Measurements from ENCODE around the gene SMIM33.

Gene SMIM33

GRCh38 chr5:139445325-139446170 lies 25.3 kb upstream of the SMIM33 start (continued):
- TF ChIP-seq ZFP30 (CRISPR knock-in tag; IDR thresholded peaks at IDR 0.05) (no peak), RARB (CRISPR knock-in tag; IDR thresholded peaks at IDR 0.05) (no peak), CSDC2 (CRISPR knock-in tag; IDR thresholded peaks at IDR 0.05) (no peak), ESRRG (CRISPR knock-in tag; IDR thresholded peaks at IDR 0.05) (no peak), ARNTL (CRISPR knock-in tag; IDR thresholded peaks at IDR 0.05; ENCODE audit: borderline replicate concordance, low read depth) (no peak)

- ATAC-seq = no peak
- no peak for TF ChIP-seq CSRNP3 (CRISPR knock-in tag; IDR thresholded peaks at IDR 0.05)
- TF ChIP-seq ZFP3 (CRISPR knock-in tag; IDR thresholded peaks at IDR 0.05) = no peak
- no peak for TF ChIP-seq PPARA (CRISPR knock-in tag; IDR thresholded peaks at IDR 0.05; ENCODE audit: borderline replicate concordance)
- TF ChIP-seq CSDC2 (CRISPR knock-in tag; IDR thresholded peaks at IDR 0.05) = no peak
Observed at GRCh38 chr5:139446956-139447779, 23.6 kb upstream of the SMIM33 start.

- TF ChIP-seq ZNF565 (CRISPR knock-in tag; conservative IDR thresholded peaks at IDR 0.05; ENCODE audit: low read depth) (no peak), TOX (CRISPR knock-in tag; IDR thresholded peaks at IDR 0.05; ENCODE audit: borderline replicate concordance) (no peak), CREB5 (CRISPR knock-in tag; IDR thresholded peaks at IDR 0.05; ENCODE audit: low read depth) (no peak), CSDC2 (CRISPR knock-in tag; IDR thresholded peaks at IDR 0.05) (no peak), OSR1 (CRISPR knock-in tag; IDR thresholded peaks at IDR 0.05) (no peak)
- ATAC-seq = no peak
Observed at GRCh38 chr5:139451176-139451575, 19.6 kb upstream of the SMIM33 start.

GRCh38 chr5:139451878-139452660 lies 18.7 kb upstream of the SMIM33 start:
- TF ChIP-seq PATZ1 (CRISPR knock-in tag; IDR thresholded peaks at IDR 0.05; ENCODE audit: borderline replicate concordance) (no peak), ZFP30 (CRISPR knock-in tag; IDR thresholded peaks at IDR 0.05) (no peak), TSHZ2 (CRISPR knock-in tag; IDR thresholded peaks at IDR 0.05) (no peak), ESRRG (CRISPR knock-in tag; IDR thresholded peaks at IDR 0.05) (no peak), POU6F1 (CRISPR knock-in tag; IDR thresholded peaks at IDR 0.05; ENCODE audit: borderline replicate concordance, low read depth) (no peak), BACH2 (CRISPR knock-in tag; IDR thresholded peaks at IDR 0.05; ENCODE audit: borderline replicate concordance) (no peak), CREB5 (CRISPR knock-in tag; IDR thresholded peaks at IDR 0.05; ENCODE audit: low read depth) (no peak), TOX (CRISPR knock-in tag; IDR thresholded peaks at IDR 0.05; ENCODE audit: borderline replicate concordance) (no peak), ZC3H10 (CRISPR knock-in tag; IDR thresholded peaks at IDR 0.05) (no peak), GLIS3 (CRISPR knock-in tag; IDR thresholded peaks at IDR 0.05) (no peak), ZNF565 (CRISPR knock-in tag; conservative IDR thresholded peaks at IDR 0.05; ENCODE audit: low read depth) (no peak), PPARA (CRISPR knock-in tag; IDR thresholded peaks at IDR 0.05; ENCODE audit: borderline replicate concordance) (no peak), ARNTL (CRISPR knock-in tag; IDR thresholded peaks at IDR 0.05; ENCODE audit: borderline replicate concordance, low read depth) (no peak), CSRNP3 (CRISPR knock-in tag; IDR thresholded peaks at IDR 0.05) (no peak)
- ATAC-seq = no peak

Data from SK-N-SH treated with all-trans-retinoic acid at 6 μM for 48 hours (cell line).